CD4-positive, alpha-beta T cell treated with Interleukin-6 for 4 hours (primary cell): ENCODE measurements around the gene HSPA6.
"Not testable (repeated sequence)": the region's sequence is repeated elsewhere in the genome, so short reads cannot be mapped to it uniquely, and the experiment has no call there.

ENCODE experiments used
- DNase-seq: peaks from one replicate; pipeline ENCODE4 v3.0.0-alpha.2; 2020; ENCODE audit warnings: mixed read lengths

The HSPA6 gene

DNA sequence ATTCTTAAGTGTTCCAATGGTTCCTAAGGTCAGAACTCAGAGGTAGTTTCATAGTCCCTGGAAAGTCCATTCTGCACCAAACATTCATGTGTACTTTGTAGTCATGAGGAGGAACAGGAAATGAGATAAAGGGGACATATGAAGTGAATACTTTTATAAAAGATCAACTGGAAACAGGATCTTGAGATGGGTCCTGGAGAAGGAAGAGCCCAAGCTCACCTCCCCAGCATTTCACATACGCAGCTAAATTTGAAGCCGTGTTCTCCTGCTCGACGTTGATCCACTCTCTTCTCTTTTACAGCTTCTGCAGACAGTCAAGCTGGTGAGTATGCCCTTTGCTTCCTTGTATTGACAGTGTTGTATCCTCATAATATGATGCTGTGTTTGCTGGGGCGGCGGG is 18.7 kb upstream of the HSPA6 start:
- no peak for DNase-seq

DNA sequence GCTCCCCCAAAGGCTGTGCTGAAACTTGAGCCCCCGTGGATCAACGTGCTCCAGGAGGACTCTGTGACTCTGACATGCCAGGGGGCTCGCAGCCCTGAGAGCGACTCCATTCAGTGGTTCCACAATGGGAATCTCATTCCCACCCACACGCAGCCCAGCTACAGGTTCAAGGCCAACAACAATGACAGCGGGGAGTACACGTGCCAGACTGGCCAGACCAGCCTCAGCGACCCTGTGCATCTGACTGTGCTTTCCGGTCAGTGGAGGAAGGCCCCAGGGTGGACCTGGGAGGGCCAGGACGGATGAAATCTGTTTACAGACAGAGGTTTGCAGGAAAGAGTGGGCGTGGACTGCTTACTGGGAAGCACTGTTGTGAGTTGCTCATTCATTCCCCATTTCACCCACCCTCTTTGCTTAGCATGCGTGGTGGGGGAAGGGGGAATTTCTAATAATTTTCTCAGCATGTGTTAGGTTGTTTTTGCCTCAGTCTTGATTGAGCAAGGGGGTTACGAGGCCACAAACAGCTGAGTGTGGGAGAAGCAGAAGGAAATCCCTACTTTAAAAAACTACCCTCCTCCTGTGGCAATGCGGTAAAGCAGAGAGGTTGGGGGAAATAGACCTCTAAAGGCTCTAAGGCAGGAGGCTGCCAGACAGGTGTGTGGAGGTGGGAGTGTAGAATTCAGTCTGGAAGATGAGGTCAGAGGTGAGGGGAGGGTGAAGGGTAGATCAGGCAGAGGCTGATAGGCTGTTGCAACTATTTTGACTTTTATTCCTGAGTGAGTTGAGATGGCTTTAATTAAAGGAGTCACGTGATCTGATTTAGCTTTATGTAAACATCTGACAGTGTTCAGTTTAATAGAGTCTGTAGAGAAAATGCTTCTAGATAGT is 17.8 kb upstream of the HSPA6 start:
- no peak for DNase-seq

DNA sequence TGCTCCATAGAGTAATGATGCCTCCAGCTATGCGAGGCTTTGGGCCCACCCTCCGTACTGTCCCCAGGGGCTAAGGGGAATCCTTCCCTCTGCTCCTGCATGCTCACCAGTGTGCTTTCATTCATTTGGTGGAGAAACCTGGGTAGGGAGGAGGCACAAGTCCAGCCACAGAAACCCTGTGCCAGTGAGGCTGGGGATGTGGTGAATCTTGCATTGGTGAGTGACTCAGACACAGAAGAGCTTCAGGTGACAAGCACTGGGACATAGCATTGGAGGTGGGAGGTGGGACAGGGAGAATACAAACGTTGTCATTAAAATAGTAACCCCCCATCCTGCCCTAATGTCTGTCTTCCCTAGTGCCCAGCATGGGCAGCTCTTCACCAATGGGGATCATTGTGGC is 13.9 kb upstream of the HSPA6 start:
- no peak for DNase-seq

DNA sequence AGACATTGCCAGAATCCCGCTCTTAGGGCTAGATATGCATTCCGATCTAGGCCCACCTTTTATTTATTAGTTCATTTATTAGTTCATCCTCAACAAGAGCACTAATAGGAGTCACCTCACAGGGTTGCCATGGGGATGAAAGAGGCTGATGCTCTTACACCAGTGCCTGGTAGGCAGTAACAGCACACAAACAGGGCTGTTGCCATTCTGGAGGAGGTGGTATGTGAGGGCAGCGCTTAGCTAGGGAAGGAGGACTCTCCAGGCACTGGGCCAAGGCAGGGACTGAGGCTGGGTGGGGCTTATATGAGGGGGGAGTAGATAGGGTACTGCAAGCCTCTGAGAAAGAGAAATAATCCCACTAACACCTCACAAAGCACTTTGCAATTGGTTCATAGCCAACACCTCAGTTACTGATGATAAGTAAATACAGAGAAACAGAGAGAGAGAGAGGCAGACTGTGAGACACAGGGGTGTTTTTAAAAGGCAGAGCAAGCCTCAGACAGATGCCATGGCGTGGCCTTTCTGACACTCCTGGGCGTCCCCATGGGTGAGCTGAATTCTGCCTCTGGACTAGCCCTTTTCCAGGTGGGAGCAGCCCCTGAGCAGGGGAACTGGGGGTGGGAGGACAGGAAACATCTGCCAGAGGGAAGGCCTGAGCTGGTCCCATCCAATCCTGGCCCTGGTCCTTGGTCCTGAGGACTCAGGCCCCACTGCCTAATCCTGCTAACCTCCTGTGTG is 13.2 kb upstream of the HSPA6 start:
- DNase-seq = no peak

DNA sequence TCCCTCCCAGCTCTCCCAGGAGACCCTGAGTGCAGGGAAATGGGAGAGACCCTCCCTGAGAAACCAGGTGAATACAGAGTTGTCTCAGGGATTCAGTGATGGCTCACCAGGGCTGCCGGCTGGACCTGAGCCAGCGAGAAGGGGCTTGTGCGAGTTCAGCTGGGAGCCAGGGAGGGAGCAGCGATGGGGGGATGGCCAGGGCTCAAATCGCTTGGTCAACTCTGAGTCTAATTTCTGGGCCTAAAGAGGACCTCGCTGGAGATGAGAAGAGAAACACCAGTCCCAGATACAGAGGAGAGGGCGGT is 12.6 kb upstream of the HSPA6 start:
- no peak for DNase-seq

DNA sequence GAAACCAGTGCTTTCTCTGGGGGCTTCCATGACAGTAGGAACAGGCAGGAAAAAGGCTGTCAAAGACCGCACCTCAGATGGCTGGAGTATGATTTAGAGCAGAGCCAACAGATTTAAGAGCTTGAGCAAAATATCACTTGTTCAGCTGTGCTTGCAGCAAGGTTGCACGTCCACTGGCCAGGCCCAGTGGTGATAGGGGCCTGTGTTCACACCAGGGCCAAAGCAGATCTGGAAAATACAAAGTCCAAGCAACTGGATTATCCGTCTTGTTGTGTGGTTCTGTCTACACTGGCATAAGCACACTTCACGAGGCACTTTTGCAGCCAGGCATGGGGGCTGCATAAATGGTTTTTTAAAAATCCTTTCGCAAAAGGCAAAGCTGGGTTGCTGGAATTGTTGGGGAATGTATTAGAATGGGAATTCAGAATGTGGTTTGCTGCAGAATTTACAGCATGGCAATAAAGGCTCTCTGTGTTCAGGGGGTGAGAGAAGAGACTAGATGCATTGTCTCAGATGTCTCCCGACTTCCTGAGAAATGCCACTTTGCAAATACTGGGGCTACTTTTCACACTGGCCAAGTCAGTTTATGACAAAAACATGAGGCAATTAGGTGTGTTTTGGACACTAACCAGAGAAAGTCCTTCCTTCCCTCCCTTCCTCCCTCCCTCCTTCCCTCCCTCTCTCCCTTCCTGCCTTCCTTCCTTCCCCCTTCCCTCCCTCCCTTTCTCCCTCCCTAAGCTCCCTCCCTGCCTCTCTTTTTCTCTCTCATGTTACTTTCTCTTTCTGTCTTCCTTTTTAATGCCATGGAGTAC is 11.5 kb upstream of the HSPA6 start:
- DNase-seq = not testable (repeated sequence)

DNA sequence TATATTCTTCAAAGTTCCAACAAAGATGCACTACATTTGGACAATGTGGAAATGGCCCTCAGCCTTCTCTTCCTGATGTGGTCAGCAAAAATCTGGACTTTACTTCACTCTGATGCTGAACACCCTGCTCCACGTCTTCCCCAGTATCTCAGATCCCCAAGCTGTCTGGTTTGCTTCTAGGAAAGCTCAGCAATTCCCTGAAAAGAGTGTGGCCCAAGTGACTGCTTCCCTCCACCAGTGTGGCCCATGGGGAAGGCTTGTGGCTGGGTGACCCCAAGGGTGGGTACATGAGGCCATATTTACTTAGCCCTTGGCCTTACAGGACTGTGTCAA is 10.9 kb upstream of the HSPA6 start:
- not testable (repeated sequence) for DNase-seq

DNA sequence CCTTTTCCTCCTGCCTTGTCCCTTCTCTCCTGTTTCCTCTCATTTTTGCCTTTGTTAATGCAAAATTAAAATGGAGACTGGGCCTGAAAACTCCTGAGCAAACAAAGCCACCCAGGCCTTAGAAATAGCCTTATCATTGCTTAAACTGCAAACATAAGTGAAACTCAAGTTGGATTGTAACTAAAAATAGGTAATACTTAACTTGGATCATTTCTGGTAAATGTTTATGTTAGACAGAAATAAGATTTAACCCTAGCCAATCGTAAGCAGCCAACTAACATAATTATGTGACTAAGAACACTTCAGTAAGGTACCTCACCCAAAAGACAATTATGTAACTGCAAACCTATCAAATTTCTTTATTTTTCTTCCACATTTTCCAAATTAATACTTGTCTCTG is 10.4 kb upstream of the HSPA6 start:
- not testable (repeated sequence) for DNase-seq

DNA sequence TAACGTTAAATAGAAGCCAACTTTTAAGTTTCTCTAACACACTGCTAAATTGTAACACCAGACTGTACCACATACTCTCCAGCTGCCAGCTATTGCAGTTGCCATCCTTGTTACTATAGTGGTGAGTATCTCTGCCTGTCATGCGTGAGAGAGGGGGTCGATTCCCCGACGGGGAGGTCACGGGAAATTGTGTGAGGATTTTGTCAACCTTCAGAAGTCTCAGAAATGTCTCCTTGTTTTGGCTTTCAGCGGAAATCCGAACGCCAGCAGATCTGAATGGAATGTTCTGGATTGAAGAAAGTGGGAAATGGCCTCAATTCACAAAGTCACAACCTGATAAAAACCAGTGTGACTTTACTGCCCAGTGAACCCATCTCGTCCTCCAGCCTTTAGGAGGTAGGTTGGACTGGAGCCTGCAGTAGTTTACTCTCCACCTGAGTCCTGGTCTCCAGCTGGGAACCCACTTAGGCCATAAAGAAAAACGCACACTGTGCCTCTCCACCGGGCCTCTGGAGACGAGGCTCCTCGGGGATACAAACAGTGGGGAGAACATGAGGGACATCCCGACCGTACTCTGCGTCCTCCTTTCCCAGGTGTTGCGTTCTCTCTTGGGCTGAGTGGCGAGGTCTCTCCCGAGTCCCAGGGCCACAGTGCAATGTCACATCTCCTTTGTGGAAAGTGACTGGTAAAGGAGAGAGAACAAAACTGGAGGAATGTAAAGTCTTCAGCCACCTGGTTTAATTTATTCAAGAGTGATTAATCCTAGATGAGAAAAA is 1.1 kb upstream of the HSPA6 start:
- not testable (repeated sequence) for DNase-seq

DNA sequence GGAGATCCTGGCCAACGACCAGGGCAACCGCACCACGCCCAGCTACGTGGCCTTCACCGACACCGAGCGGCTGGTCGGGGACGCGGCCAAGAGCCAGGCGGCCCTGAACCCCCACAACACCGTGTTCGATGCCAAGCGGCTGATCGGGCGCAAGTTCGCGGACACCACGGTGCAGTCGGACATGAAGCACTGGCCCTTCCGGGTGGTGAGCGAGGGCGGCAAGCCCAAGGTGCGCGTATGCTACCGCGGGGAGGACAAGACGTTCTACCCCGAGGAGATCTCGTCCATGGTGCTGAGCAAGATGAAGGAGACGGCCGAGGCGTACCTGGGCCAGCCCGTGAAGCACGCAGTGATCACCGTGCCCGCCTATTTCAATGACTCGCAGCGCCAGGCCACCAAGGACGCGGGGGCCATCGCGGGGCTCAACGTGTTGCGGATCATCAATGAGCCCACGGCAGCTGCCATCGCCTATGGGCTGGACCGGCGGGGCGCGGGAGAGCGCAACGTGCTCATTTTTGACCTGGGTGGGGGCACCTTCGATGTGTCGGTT is 477 bp downstream of the HSPA6 start:
- peak; percentile 16 for DNase-seq

DNA sequence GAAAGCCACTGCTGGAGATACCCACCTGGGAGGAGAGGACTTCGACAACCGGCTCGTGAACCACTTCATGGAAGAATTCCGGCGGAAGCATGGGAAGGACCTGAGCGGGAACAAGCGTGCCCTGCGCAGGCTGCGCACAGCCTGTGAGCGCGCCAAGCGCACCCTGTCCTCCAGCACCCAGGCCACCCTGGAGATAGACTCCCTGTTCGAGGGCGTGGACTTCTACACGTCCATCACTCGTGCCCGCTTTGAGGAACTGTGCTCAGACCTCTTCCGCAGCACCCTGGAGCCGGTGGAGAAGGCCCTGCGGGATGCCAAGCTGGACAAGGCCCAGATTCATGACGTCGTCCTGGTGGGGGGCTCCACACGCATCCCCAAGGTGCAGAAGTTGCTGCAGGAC is 981 bp downstream of the HSPA6 start:
- not testable (repeated sequence) for DNase-seq

DNA sequence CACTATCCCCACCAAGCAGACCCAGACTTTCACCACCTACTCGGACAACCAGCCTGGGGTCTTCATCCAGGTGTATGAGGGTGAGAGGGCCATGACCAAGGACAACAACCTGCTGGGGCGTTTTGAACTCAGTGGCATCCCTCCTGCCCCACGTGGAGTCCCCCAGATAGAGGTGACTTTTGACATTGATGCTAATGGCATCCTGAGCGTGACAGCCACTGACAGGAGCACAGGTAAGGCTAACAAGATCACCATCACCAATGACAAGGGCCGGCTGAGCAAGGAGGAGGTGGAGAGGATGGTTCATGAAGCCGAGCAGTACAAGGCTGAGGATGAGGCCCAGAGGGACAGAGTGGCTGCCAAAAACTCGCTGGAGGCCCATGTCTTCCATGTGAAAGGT is 1.6 kb downstream of the HSPA6 start:
- not testable (repeated sequence) for DNase-seq

DNA sequence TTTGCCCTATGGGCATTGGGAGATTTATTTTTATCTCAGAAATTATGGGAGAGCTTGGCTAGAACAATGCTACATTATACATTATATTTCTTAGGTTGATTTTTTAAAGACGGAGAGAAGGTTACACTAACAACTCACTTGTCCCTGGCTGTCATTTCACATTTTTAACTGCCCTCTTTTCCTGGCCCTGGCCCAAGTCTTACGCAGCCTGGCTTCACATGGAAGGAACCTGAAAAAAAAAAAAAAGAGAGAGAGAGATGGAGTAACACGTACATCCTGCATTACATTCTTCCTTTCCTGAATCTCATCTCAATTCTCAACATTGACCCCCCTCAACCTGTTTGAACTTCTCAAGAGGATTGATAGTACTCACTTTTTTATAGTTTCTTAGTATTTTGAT is 4.2 kb downstream of the HSPA6 start:
- DNase-seq = not testable (repeated sequence)

DNA sequence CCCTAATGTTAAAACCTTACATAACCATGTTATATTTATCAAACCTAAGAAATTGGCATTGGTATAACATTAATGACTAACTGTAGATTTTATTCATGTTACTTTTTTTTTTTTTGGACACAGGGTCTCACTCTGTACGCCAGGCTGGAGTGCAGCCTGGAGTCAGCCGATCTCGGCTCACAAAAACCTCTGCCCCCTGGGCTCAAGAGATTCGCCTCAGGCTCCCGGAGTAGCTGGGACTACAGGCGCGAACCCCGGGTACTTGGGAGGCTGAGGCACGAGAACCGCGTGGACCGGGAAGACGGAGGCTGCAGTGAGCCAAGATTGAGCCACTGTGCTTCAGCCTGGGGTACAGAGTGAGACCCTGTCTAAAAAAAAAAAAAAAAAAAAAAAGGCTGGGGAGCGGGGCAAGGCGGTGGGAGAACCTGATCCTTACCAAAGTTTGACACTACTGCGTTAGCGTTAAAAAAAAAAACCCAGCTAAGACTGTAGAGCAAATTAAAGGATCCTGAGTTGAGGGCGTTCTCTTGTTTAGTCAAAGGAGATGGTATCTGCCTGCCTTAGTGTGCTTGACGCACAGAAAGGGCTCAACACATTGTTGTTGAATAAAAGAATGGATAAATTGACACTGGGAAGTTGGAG is 5.2 kb downstream of the HSPA6 start:
- DNase-seq = not testable (repeated sequence)

DNA sequence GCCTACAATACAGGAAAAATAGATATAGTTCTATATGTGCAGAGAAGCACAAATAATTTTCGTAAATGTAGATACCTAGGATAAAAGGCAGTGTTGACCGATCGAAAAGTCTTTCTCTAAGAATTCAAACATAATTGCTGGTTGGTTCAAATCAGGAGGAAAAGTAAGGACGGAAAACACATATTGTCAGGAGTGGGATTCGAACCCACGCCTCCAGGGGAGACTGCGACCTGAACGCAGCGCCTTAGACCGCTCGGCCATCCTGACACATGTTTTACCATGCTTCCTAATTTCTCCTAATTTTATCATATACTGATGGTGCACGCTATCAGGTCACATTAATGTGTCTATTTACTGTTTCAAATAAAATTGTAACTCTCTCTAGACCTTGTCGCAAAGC is 5.8 kb downstream of the HSPA6 start:
- DNase-seq = peak; percentile 62

DNA sequence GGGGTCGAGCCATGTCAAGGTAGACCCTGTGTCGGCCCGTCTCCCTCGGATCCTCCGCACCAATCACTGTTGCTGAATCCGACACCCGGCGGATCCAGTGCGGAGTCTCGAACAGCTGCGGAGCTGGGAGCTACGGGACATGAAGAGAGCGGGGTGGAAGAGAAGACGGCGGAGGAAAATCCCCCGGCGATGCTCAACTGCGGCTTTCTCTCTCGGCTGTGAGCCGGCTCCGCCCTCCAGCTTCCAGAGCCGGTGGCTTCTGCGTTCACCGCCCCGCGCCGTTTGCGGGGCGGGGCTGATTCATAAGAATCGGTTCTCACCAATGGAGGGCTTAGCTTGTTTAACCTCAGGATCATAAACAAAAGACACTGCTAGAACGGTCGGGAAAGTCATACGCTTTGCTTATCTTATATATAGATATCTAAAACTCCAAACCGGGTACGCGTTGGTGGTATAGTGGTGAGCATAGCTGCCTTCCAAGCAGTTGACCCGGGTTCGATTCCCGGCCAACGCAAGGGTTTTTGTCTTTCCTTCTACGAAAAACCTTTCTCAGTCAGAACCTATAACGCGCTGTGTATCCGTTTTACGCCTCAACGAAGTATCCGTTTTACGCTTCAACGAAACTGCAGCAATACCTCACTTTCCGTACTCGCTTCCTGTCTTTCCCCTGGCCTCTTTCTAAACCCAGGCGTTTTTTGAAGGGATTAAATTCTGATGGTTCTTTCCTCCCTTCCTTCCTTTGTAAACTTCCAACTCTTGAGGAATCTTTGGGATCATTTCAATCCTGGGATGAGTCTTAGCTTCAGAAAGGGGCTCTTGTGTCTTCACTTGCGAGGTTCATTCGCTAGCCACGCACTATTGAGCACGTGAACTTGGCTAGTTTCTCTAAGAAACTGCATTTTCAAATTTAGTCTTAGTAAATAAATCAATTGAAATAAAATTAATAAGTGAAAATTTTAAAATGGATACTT is 6.6 kb downstream of the HSPA6 start:
- peak; percentile 89 for DNase-seq

DNA sequence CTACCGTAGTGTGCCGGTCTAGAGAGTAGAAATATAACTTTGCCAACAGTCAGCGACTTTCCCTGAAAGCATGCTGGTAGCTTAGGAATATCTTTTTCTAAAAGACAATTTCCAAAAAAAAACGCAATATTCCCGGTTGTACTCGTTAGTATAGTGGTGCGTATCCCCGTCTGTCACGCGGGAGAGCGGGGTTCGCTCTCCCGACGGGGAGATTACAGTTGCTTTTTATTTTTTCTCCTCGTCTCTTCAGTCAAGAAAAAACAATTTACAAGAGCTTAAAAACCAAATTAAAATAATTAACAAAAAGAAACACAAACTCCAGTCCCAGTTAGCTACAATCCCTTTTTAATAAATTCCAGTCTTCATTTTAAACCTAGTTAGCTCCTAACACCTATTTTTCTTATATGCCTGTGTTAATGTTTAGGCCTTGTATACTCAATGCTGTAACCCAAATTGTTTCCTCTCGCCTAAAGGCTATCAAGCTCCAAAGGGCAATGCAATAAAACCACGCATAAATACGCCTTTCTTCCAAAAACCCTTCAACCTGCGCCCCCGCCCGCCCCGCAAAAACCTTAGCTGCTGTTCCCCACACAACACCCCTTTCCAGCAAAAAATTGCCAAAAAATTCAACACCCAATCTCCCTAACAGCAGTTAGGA is 7.8 kb downstream of the HSPA6 start:
- DNase-seq = no peak

DNA sequence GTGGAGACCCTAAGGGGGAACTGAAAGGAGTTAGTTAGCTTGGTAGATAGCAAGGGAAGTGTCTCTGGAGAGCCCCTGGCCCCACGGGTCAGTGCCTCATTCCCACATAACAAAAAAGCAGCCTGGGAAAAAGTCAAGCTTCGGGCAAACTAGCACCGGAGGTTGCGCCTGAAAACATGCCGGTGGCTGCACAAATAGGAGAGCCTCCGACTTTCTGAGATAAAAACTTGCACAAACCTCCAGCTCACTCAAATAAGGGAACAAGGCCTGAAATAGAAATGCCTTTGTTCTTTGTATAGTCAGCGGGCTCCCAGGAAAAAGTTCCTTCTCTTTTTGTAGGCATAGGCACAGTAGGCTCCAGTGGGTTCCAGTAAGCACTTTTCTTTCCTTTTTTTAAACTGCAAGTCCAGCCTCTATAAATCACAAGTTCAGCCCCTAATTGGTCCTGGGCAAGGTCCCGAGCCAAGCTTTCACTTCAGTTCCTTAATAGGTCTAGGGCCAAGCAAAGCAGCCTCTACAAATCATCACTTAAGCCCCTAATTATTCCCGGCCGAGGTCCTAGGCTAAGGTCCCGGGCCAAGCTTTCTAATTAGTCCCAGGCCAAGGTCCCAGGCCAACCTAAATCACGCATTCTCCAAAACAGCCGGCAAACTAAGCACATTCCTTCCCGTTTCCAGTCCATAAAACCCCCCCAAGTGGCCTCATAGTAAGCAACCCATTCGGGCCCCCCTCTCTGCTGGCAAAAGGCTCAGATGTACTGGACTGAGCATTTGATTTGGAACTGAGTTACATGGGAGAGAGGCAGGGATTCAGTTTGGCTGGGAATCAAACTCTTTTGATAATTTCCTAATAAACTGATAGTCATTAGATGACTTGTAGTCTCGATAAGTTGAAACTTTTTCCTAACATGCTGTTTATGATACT is 8.6 kb downstream of the HSPA6 start:
- DNase-seq = not testable (repeated sequence)

DNA sequence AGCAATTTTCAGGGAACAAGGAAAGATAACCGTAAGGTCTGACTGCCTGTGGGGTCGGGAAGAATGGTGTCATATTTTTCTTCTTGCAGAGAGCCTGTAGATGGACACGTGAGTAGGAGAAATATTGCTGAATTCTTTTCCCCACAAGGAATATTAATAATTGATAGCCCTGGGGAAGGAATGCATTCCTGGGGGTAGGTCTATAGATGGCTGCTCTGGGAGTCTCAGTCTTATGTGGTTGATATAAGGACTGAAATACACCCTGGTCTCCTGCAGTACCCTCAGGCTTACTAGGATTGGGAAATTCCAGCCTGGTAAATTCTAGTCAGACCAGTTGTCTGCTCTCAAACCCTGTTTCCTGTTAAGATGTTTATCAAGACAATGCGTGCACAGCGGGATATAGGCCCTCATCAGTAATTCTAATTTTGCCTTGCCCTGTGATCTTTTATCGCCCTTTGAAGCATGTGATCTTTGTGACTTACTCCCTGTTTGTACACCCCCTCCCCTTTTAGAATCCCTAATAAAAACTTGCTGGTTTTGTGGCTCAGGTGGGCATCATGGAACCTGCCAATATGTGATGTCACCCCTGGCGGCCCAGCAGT is 12.8 kb downstream of the HSPA6 start:
- not testable (repeated sequence) for DNase-seq
